KOPT-K1 (cell line): Measurements from ENCODE around the gene SKP1.
A peak's percentile ranks its signal among the peaks of the same experiment; 100 is the strongest.

Source experiments
- H3K27ac ChIP-seq: fragments of 200-600 bp; sonication (generic); 2 replicates; pipeline ENCODE4 v1.5.1; 2016; ENCODE audit warnings: antibody characterized with exemption, mild to moderate bottlenecking, low read depth, low read length; ENCODE audit not compliant: poor library complexity, severe bottlenecking
- H3K36me3 ChIP-seq: fragments of 200-600 bp; sonication (generic); 2 replicates; pipeline ENCODE4 v1.5.1; 2017; ENCODE audit warnings: antibody characterized with exemption, mild to moderate bottlenecking, low read length, moderate library complexity; ENCODE audit not compliant: insufficient read depth
- H3K9me3 ChIP-seq: fragments of 200-600 bp; sonication (generic); 2 replicates; pipeline ENCODE4 v1.5.1; 2017; ENCODE audit warnings: antibody characterized with exemption, low read length, mild to moderate bottlenecking; ENCODE audit not compliant: insufficient read depth, poor library complexity, severe bottlenecking

Gene SKP1

GRCh38 chr5:134103397-134103796 lies 73.4 kb downstream of the SKP1 start:
- H3K9me3 ChIP-seq: no peaks in the 10 kb centered on the region
- H3K27ac ChIP-seq: peak overlapping the region; percentile 92

GRCh38 chr5:134101686-134102439 lies 74.9 kb downstream of the SKP1 start:
- peak overlapping the region; percentile 92 for H3K27ac ChIP-seq
- no peaks in the 10 kb centered on the region for H3K36me3 ChIP-seq
- no peaks in the 10 kb centered on the region for H3K9me3 ChIP-seq

More at GRCh38 chr5:134103397-134103796, 73.4 kb downstream of the SKP1 start:
- no peaks in the 10 kb centered on the region for H3K36me3 ChIP-seq

DNA sequence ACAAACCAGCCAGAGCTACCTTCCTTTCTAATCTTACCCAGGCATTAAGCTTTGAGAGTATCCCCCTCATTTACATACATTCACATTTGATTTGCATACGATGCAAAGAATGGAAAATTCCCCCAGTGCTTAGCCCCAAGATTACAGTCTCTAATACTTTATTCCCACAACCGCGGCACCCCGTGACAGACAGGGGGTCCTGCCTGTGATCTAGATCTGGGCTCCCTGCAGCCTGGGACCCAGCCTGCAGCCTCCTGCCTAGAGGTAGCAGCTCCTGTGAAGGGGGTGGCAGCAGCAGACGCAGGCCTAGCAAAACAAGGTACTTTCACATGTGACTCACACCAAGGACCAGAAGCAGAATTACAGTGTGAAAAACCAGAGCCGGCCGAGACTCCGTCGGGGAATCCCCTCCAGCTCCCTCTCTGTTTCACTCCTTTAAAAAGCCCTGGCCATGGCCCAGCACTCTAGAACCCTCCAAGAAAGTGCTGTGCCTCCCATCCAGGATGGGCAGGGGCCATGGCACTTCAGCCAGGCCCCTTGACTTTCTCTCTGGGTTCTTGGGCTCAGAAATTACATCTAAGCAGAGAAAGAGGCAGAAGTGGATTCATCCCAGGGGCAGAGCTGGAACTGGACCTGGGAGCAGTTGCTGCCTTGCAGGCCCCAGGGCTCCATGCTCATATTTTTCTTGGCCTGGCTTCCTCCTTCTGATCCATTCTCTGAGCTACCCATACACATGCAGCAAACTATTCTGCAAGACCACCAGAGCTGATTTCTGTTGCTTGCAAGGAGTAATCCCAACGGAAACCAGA lies 76.3 kb downstream of the SKP1 start:
- no peaks in the 10 kb centered on the region for H3K9me3 ChIP-seq
- H3K36me3 ChIP-seq: no peaks in the 10 kb centered on the region
- H3K27ac ChIP-seq: peak overlapping the region; percentile 92

GRCh38 chr5:134099939-134100282 lies 76.8 kb downstream of the SKP1 start:
- H3K27ac ChIP-seq: peak overlapping the region; percentile 92
- H3K36me3 ChIP-seq: no peaks in the 10 kb centered on the region
- H3K9me3 ChIP-seq: no peaks in the 10 kb centered on the region

GRCh38 chr5:134099288-134099872 lies 77.4 kb downstream of the SKP1 start:
- no peaks in the 10 kb centered on the region for H3K36me3 ChIP-seq
- H3K9me3 ChIP-seq: no peaks in the 10 kb centered on the region
- H3K27ac ChIP-seq: peak overlapping the region; percentile 92
